GM19397 (cell line): ENCODE measurements around the gene TMC2.
"Not testable (repeated sequence)": the region's sequence is repeated elsewhere in the genome, so short reads cannot be mapped to it uniquely, and the experiment has no call there.

ENCODE experiments used
- ATAC-seq: cut with Tn5 transposase; IDR thresholded peaks from one replicate; pipeline ENCODE4 v1.9.1; 2021; ENCODE audit warnings: mild to moderate bottlenecking, moderate library complexity; ENCODE audit not compliant: unreplicated experiment

The TMC2 gene

DNA sequence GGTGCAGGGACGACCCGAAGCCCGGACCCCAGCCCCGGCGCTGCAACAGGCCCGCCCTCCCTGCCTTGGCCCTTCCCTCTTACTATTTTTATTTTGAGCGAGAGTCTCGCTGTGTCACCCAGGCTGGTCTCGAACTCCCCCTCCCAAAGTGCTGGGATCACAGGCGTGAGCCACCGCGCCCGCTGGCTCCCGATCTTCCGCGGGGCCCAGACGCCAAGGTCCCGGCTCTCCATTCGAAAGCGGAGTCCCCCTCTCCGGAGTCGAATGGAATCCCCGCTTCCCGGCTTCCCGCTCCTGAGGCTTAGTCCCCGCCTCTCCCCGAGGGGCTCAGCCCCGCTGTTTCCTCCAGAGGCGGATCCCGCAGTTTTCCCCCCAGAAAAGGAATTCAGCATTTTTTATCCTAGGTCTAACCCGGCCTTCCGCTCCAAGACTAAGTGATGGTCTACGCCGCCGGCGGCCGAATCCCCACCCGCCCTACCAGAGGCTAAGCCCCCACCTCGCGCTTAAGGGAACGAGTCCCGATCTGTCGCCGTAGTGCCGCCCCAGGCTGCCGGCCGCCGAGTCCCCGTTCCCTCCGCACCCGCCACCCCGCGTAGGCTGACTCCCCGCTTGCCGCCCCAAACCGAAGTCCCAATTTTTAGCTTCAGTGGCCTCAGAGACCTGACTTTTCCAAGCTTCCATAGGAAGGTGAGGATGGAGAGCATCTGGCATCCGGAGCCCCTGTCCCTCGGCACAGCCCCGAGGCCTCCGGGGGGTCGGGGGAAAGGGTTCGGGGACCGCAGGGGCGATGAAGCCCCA is 11.5 kb upstream of the TMC2 start:
- ATAC-seq, result peak; percentile 8

DNA sequence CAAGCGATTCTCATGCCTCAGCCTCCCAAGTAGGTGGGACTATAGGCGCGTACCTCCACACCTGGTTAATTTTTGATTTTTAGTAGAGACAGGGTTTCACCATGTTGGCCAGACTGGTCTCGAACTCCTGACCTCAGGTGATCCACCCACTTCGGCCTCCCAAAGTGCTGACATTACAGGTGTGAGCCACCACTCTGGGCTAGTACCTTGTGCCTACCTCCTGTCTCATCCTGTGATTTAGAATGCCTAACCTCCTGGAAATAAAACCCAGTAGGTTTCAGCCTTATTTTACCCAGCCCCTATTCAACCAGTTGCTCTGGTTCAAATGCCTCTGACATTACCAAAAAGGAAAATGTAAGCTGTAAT is 10.2 kb upstream of the TMC2 start:
- ATAC-seq, result not testable (repeated sequence)

DNA sequence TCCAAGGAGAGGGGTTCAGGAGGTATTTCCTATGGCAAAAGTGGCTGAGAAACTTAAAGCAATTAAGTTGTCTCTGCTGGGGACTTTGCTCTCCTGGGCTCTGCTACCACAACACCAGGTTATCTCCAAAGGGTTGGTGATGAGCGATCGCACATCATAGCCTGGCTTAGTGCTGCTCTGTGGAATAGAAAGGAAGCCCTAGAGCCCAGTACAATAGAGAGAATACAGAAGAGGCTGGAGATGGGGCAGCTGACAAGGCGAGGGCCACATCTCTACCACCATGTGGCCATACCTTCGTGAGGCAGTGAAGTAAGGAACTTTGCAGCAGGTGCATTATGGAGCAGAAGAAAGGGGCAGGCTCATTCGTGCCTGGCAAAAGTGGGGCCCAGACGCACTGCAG is 8.6 kb upstream of the TMC2 start:
- ATAC-seq, result no peak

DNA sequence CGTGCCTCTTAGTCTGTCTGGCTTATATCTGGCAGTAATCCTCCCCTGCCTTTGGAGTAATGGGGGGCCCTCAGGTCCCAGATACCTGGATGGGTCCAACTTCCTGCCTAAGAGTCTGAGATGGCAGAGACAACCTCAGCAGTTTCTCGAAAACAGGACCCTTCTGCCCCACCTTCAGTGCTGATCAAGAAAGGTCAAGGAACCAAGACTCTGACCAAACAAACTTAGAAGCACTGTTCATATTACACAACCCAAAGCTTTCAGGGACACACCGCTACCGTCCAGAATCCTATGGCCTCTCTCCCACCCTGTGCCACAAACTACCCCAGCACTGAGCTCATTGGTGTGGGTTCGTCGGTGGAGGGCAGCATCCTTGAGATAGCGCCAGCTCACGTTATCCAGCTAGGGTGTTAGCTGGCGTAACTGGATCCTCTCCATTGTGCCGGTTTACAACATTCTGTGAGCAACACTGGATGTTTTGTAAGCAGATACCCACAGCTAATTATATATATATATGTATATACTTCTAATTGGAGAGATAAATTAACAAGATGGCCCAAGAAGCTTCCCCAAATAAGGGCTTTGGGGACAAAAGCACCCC is 7.6 kb upstream of the TMC2 start:
- no peak for ATAC-seq

DNA sequence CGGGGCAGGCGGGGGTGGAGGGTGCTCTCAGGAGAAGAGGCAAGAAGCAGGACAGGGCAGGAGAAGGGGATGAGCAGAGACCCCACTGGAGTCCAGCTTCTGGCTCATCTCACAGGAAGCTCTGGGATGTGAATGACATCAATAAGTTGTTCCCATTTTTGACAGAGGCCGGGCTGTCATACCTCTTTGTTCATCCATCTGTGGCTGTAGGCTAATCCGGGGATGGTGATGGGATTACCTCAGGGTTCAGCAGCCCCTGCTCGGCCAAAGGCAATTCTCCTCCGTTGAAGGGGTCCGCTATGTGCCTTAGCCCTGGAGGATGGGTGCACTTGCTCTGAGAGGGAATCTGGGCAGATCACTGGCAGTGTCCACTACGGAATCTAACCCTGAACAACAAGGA is 3.3 kb upstream of the TMC2 start:
- no peak for ATAC-seq

DNA sequence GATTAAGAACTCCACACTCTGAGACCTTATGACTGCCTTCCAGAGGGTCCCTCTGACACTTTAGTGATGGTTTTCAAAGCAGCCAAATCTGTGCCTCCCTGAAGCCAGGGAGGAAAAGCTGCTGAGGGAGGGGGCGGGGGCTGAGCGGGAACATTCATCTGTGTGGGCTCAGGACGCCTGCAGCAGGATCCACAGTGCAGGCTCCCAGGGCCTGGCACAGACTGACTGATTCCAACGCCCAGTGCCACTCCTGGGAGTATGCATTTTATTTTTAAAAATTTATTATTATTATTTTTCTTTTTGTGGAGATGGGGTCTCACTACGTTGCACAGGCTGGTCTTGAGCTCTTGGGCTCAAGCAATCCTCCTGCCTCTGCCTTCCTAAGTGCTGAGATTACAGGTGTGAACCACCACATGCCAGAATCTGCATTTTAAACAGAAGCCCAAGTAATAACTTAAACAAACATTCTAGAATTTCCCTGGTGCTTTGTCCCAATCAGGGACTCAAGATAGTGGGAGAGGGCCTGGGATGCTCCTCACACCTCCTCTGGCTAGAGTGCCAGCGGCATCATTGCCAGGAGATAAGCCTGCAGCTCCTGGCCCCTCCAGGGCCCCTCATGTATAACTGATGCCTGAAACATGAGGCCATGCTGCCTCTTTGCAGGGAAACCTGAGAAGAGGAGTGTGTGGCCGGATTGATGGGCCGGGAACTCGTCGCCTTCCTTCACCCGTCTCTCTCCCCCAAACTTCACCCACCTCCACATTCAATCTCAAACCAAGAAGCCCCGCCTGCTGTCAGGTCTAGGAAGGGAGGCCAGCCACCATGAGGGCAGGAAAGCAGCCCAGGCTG is 438 bp upstream of the TMC2 start:
- no peak for ATAC-seq

DNA sequence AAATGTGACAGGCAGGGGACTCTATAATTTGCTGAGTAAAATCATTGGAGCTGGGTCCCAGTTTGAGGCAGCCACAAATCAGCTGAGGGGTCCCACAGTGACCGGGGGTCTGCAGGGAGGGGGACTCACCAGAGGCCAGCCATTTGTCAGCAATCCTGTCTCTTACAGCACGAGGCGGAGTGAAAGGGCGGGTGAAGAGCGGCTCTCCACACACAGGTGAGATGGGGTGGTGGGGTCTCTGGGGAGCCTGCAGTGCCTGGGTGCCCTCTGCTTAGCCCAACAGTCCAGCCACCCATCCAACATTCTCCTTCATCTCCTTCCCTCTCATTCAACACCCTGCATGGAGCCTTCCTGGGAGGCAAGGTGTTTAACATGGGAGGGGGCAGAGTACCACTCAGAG is 728 bp downstream of the TMC2 start:
- no peak for ATAC-seq

DNA sequence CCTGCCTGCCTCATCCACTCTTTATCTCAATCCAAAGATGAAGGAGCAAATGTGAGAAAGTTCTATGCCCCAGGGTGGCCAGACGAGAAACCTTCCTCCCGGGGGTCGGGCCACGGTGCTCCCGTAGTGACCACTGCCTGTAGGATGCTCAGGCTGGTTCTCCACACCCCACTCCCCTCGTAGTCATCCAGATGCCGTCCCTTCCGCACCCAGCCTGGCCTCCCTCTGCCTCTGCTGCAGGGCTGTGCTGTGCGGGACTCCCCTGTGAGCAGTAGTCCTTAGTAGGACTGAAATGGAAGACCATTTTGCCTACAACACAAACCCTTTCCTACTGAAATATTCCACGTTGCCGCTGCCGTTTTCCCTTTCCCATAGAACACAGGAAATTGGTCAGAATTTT is 2.0 kb downstream of the TMC2 start:
- no peak for ATAC-seq

DNA sequence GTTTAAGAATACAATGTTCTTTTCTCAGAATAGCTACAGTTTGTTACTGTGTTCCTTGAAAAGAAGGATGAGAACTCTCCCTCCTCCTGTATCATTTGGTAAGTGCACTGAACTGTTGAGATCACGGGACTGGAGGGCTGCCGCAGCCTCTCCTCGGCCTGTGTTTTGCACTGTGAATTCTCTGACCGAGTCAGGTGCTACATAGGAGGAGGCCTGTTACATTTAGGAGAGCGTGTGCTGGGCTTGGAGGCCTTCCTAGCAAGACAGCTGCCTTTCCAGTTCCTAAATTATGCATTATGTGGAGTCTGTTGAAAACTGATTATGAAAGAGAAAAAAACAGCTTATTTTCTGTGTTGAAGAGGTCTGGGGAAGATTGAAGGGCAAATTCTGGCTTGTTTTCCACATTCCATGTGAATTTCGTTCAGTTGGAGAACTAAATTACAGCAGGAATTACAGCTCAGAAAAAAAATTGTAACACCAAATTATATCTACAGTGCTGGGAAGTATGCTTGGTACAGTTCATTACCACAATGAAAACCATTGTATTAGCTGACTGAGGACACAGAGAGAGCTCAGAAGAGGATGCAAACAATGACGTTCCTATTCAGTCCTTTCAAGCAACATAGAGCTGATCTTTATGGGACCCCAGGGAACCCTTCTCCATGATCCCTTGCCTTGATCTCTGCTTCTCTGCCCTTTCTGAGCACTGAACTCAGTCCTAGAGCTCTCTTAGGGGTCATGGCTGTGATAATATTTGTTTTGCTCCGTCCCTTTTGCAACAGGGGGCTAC is 2.8 kb downstream of the TMC2 start:
- ATAC-seq, result no peak

DNA sequence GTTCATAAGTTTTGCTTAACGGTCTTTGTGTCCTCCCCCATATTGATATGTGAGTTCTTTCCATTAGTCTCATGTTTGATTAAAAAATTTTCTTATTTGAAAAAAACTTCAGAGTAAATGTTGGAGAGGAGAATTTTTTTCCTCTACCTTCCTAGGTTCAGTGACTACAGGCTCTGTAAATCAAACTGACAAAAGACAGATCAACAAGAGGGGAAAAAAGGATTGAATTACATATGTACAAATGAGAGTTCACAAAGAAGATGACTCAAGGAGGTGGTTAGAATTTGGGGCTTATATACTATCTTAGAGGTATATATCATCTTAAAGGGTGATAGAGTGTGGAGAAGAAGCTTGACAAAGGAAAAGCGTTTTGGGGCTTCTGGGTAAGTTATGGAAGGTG is 5.6 kb downstream of the TMC2 start:
- no peak for ATAC-seq

DNA sequence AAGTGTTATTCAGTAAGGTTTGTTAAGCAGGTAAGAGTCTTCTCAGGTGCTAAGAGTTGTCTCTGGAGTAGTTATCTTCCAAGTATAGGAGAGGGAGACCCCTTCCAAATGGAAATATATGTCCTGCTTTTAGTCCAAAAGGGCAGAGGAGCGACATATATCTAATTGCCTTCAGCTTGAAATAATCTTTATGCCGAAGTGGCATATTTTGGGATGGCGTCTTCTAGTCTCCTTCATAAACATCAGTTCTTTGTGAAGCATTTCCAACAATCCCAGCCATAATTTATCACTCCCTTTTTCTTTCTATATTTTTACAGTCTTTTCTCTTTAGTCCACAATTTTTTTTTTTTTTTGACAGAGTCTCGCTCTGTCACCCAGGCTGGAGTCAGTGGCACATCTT is 6.0 kb downstream of the TMC2 start:
- no peak for ATAC-seq

DNA sequence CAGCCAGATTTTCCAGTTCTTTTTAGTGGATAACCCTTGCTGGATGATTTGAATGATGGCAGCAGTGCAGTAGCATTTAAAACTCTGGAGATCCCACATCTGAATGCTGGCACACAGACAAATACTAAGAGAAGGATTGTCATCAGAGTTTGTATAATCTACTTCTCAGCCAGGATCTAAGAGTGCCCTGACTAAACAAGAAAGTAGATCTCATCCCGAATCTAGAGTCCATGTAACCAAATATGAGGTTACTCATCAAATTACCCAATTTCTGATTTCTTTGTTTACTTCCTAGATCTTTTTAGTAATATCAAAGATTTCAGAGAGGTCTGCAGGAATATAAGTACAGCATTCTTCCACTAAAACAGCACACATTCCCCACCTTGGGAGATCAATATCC is 7.8 kb downstream of the TMC2 start:
- no peak for ATAC-seq

DNA sequence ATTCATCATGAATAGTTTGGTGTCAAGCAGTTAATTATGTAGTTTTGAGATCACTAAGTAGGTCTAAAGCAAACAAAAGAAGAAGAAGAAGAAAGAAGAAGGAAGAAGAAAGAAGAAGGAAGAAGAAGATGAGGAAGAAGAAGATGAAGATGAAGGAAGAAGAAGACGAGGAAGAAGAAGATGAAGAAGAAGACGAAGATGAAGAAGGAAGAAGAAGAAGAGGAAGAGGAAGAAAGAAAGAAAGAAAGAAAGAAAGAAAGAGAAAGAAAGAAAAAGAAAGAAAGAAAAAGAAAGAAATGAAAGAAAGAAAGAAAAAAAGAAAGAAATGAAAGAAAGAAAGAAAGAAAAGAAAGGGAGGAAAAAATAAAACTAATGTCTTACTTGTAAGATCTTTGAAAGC is 9.2 kb downstream of the TMC2 start:
- ATAC-seq, result no peak

DNA sequence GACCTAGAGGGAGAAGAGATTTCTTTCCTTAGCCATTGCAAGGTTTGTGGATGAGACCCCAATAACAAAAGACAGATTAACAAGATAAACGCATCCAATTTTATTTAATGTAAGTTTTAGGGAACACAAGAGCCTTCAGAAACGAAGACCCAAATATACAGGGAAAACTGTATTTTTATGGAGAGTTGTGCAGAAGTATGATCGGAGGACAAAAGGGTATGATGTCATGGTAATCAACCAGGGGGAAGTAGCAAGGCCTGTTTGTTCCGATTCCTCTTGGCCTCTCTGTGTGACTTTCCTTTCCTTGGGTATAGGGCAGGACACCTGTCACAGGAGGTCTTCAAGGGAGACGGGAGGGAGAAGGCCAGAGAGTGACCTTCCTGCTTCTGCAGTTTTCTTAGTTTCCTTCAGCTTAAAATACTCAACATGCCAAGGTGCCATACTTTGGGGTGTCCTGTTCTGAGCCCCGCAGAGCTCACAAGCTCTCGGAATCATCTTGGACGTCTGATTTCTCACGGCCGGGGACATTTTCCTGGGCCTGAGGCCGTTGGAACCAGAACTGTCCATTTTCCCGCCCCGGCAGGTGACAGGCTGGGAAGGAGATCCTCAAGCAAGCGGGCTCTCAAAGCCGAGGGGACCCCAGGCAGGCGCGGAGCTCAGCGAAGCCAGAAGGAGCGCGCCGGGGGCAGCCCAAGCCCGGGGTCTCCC is 21.7 kb downstream of the TMC2 start:
- no peak for ATAC-seq

DNA sequence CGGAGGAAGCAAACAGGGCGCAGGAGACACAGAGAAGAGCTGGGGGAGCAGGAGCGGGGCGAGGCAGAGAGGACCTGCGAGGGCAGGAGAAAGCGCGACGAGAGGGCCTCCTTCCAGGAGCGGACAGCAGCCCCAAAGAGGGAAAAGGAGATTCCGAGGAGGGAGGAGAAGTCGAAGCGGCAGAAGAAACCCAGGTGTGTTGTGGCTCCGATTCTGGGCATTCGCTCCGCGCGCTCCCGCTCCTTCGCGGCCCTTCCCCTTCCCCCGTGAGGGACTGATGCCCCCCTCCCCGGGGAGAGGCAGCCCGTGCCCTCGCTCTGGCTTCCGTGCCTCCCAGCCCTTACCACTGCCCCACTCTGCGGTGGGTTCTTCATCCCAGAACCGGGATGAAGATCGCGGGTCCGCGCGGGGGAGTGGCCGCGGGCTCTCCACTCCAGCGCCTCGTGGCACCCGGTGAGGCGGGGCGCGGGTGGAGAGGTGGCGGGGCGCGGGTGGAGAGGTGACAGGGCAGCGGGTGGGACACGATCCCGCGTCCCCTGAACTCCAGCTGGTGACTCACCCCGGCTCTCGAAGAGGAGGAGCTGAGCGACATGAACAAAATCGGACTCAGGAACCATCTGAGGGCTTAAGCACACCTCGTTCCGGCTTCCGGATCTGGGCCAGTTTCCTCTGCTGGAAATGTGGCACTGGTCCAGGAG is 22.4 kb downstream of the TMC2 start:
- ATAC-seq, result no peak

DNA sequence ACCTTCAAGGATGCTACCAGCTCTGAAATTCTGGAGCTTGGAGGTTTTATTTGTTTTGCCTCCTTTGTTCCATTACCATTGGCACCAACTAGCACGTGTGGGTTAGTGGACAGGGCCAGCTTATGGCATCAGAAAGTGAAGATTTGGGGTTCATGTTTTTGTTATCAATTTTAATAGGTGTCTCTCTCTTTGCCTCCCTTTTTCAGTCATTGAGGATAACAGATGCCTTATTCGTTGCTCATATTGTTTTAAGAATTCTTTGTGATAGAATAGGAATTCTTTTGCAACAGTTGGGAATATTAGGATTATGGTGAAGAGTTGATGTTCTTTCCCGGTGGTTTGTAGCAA is 22.9 kb downstream of the TMC2 start:
- ATAC-seq, result no peak

DNA sequence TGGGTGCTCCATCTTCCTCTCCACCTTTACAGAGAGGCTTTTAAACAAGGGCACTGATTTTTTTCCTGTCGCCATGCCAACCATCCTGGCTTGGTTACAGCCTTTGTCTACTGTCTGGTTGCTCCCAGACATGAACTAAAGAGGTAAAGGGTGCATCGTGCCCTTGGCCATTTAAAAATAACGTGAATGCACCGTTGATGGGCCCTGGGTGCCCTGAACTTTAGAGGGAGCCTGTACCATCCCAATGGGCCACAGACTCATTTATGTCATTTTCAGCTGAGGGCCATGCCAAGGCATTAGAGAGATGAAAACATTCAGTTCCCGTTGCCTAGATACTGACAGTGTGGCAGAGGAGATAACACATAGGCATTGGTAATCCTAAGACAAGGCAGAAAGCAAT is 23.3 kb downstream of the TMC2 start:
- no peak for ATAC-seq

DNA sequence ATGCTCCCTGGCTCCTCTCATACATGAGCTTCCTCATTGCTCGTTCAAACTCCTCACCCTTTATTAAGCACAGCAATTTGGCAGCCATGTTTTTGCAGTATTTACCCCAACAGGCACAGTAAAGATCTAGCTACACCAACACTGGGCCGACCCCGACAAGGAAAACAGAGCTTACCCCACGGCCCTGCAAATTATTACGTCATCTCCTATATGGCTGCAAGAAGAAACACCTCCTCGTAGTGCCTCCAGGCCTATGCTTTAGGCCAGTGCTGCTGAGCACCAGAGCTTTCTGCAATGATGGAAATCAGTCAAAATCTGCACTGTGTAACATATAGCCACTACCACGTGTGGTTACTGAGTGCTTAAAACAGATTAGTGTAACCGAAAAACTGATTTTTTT is 26.7 kb downstream of the TMC2 start:
- ATAC-seq, result no peak

DNA sequence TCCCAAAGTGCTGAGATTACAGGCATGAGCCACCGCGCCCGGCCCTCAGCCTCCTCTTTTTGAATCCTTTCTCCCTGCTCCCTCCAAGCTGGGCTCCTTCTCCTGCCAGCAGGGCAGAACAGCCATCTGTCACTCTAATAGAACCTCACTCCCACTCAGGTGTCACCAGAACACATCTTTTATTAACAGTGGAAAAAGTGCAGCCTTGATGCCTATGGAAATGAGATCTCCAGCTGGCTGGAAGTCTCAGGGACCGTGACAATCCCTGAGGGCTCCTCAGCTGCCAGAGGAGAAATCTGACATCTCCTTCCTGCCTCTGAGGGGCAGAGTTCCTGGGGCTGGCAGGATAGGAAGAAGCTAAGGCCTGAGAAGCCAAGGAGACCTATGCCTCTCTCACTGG is 28.0 kb downstream of the TMC2 start:
- ATAC-seq, result no peak

DNA sequence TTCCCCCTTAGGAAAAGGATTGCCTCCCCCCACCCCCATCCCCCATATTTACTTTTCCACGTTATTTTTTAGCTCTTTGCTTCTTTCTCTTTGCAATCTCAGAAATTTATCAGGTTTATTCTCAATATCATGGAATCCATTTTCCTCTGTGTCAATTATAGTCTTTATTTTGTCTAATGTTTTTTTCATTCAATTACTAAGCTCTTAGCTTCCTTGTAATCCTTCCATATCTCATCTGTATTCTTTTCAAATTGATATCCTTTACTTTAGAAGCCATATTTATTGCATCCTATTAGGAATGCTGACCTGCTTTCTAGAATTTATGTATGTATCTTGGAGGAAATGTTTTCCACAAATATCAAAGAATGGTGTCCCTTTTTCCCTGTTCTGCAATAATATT is 39.3 kb downstream of the TMC2 start:
- ATAC-seq, result no peak
